Measurements from ENCODE around the gene POLR1G.
A peak's percentile ranks its signal among the peaks of the same experiment; 100 is the strongest.
"Not testable (repeated sequence)": the region's sequence is repeated elsewhere in the genome, so short reads cannot be mapped to it uniquely, and the experiment has no call there.

POLR1G gene

GRCh38 chr19:45423589-45424190 is 17.2 kb downstream of the POLR1G start, which contains the start of gene ERCC1:
Gene ERCC1, minus strand, starts transcription at chr19:45423917. Its CDS starts 543 bp downstream, at chr19:45423374.
- DNase-seq, result peak; percentile 76

GRCh38 chr19:45424191-45425058 is 18.0 kb downstream of the POLR1G start:
- peak; percentile 36 for DNase-seq

- peak; percentile 53 for DNase-seq
These were observed 22.2 kb downstream of the POLR1G start for GRCh38 chr19:45428384-45429231.

- not testable (repeated sequence) for DNase-seq
These were observed 23.5 kb downstream of the POLR1G start for GRCh38 chr19:45429896-45430295.

GRCh38 chr19:45431008-45431407 is 24.6 kb downstream of the POLR1G start:
- not testable (repeated sequence) for DNase-seq

GRCh38 chr19:45432543-45432942 is 26.1 kb downstream of the POLR1G start:
- not testable (repeated sequence) for DNase-seq

- DNase-seq, result no peak
These were observed 30.9 kb downstream of the POLR1G start for GRCh38 chr19:45437328-45437727.

GRCh38 chr19:45439190-45439568 is 32.7 kb downstream of the POLR1G start:
- no peak for DNase-seq

GRCh38 chr19:45439569-45440258 is 33.3 kb downstream of the POLR1G start:
- DNase-seq, result peak; percentile 91

GRCh38 chr19:45440259-45440638 is 33.8 kb downstream of the POLR1G start:
- DNase-seq, result no peak

GRCh38 chr19:45440873-45441654 is 34.6 kb downstream of the POLR1G start:
- DNase-seq, result no peak

GRCh38 chr19:45442408-45442777 is 35.9 kb downstream of the POLR1G start:
- no peak for DNase-seq

GRCh38 chr19:45442778-45443461 is 36.5 kb downstream of the POLR1G start:
- DNase-seq, result peak; percentile 50

GRCh38 chr19:45443462-45444317 is 37.2 kb downstream of the POLR1G start:
- DNase-seq, result peak; percentile 64

GRCh38 chr19:45444318-45445041 is 38.0 kb downstream of the POLR1G start:
- peak; percentile 84 for DNase-seq

- no peak for DNase-seq
These were observed 38.7 kb downstream of the POLR1G start for GRCh38 chr19:45445139-45445538.

- DNase-seq, result no peak
These were observed 39.9 kb downstream of the POLR1G start for GRCh38 chr19:45446295-45446694.

GRCh38 chr19:45446944-45447343 is 40.5 kb downstream of the POLR1G start:
- DNase-seq, result no peak

GRCh38 chr19:45448425-45448756 is 41.9 kb downstream of the POLR1G start:
- DNase-seq, result no peak

- DNase-seq, result no peak
These were observed 42.4 kb downstream of the POLR1G start for GRCh38 chr19:45448887-45449299.

Measured in activated T-cell treated with anti-CD3 and anti-CD28 coated beads, Interleukin-2, amount 50 U/mL, for 1 hour (primary cell).